NB4 (cell line): ENCODE measurements around the gene KATNB1.

ENCODE experiments used
- DNase-seq: peaks from one replicate; pipeline ENCODE4 v3.0.0; 2010; ENCODE audit warnings: low read depth
- H3K4me3 ChIP-seq: one replicate; pipeline ENCODE4 v1.5.1; 2011; ENCODE audit warnings: mild to moderate bottlenecking, low read depth, low read length, moderate library complexity
- MYC ChIP-seq: IDR thresholded peaks from 2 replicates; pipeline ENCODE4 v1.6.1; 2011; ENCODE audit warnings: low read depth, low read length
- POLR2A ChIP-seq: IDR thresholded peaks from 2 replicates; pipeline ENCODE4 v1.6.1; 2011; ENCODE audit warnings: mild to moderate bottlenecking; ENCODE audit not compliant: insufficient read length; ENCODE audit errors: extremely low read depth
- TF ChIP-seq, protein P1 (sequence below): IDR thresholded peaks from 2 replicates; pipeline ENCODE4 v1.6.1; 2011; ENCODE audit warnings: low read depth, low read length
- TF ChIP-seq, protein P2 (sequence below): IDR thresholded peaks from one replicate; pipeline ENCODE4 v1.5.1; 2012; ENCODE audit warnings: low read depth, low read length

The KATNB1 gene

DNA sequence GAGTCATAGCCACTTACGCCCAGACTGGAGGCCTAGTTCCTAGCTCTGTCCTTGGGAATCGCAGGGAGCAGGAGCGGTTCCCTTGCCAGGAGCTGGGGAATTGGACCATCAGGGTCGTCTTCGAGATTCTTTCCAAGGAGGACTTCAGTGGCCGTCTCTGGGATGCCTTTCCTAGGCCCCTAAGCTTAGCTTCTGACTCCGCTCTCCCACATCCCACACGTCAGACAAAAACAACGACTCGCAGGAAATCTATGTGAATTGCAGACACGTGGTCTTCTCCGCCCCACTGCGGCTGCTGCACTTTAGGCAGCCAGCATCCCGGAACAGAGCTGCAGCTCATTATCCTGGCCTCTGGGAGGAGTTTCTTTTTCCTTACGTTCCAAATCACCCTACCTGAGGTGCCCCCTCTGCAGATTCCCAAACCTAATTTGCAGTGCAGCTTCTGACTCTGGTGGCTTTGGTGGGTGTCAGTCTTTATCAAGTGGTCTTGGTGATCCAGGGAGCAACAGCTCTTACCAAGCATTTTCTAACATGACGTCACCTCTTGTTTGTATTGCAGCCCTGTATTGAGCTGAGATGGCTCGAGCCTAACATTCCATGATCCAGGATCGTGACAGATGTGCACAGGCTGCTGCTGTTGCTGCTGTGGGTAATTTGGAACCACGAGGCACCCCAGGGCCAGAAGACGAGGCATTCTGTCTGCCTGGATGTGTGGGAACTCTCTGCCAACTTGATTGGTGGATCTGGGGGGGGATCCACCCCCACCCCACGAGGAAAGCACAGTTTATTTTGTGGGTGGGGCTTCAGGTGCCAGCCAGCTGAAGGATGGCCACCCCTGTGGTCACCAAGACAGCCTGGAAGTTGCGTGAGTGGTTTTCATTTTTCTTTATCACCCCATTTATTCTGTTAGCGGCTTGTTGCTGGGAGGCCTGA, 1.1 kb downstream of the KATNB1 start:
- TF ChIP-seq, protein P1, sequence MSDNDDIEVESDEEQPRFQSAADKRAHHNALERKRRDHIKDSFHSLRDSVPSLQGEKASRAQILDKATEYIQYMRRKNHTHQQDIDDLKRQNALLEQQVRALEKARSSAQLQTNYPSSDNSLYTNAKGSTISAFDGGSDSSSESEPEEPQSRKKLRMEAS = no peak
- TF ChIP-seq POLR2A (no peak), MYC (no peak)
- TF ChIP-seq, protein P2, sequence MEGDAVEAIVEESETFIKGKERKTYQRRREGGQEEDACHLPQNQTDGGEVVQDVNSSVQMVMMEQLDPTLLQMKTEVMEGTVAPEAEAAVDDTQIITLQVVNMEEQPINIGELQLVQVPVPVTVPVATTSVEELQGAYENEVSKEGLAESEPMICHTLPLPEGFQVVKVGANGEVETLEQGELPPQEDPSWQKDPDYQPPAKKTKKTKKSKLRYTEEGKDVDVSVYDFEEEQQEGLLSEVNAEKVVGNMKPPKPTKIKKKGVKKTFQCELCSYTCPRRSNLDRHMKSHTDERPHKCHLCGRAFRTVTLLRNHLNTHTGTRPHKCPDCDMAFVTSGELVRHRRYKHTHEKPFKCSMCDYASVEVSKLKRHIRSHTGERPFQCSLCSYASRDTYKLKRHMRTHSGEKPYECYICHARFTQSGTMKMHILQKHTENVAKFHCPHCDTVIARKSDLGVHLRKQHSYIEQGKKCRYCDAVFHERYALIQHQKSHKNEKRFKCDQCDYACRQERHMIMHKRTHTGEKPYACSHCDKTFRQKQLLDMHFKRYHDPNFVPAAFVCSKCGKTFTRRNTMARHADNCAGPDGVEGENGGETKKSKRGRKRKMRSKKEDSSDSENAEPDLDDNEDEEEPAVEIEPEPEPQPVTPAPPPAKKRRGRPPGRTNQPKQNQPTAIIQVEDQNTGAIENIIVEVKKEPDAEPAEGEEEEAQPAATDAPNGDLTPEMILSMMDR = no peak
- DNase-seq = no peak
- peak overlapping the region; percentile 87 for H3K4me3 ChIP-seq

DNA sequence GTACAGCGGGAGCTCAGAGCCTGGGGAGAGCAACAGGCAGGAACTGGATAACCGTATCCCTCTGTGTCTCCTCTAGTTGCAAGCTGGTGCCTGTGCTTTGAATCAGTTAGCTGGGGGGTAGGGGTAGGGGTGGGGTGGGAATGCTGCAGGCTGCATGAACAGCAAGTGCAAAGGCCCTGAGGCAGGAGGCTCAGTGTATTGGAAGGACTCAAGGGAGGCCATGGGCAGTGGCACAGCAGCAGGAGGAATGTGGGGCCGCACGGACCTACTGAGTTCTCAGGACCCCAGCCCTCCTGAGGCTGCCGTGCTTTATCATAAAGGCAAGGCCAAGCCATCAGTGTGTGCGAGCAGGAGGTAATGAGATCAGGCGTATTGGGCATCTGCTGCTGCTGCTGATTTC, 3.3 kb downstream of the KATNB1 start:
- no peak overlapping the region for H3K4me3 ChIP-seq
- no peak for DNase-seq
- TF ChIP-seq MYC (no peak), POLR2A (no peak)
- TF ChIP-seq, protein P1 = no peak
- TF ChIP-seq, protein P2 = no peak

DNA sequence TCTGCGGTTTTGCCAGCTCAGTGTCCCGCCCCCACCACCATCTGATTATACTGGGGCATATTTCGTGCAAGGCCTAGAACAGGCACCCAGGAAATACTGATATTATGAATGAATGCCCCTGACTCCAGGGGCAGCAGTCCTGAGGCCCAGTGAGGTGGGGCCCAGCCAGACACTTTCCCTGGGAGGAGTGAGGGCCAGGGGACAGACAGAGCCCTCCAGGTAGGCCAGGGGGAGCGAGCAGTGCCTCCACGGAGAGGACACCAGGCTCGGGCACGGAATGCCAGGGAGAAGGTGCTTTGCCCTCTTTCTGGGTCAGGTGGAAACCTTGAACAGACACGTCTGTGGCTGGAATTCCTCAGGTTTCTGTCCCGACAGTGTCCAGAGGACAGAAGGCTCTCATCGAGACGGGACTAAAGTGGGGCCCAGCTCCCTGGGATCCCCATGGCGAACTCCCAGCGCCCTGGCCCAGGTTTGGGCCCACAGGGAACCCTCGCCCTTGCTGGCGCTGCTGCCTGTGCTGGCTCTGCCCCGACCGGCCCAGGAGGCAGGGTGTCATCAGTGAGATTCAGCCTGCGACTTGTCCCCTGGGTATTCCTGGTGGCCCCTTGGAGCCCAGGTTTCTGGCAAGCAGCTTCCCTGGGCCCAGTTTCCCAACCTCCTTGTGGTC, 4.3 kb downstream of the KATNB1 start:
- TF ChIP-seq, protein P2 = no peak
- TF ChIP-seq MYC (no peak), POLR2A (no peak)
- TF ChIP-seq, protein P1 = no peak
- DNase-seq = no peak
- no peak overlapping the region for H3K4me3 ChIP-seq

DNA sequence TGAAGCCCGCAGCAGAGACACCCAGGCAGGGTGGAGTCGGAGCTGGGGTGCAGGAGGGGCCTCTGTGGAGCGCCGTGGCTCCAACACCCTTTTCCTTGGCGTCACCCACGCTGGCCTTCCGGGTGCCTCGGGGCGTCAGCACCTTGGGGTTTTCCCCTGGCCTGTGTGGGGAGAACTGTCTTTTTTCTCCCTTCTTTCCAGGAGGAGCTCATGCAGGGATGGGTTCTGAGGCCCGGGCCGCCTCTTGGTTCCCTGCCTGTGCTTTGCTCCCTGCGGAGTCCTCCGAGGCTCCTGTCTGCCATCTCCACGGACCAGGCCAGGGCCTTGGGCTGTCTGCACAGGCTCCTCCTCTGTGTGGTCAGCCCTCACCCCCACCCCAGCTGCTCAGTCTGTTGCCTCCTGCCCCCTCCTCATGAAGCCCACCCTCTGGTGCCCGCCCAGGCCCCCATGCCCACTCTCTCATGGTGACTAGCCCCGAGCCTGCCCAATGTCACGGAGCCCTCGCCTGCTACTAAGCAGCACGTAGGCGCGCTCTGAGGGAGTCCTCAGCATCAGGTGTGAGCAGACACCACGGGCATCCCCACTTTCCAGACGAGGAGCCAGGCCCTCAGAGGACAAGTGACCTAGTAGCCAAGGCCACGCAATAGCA, 5.0 kb downstream of the KATNB1 start:
- H3K4me3 ChIP-seq = no peak overlapping the region
- TF ChIP-seq, protein P2 = no peak
- TF ChIP-seq, protein P1 = no peak
- TF ChIP-seq POLR2A (no peak), MYC (no peak)
- no peak for DNase-seq

DNA sequence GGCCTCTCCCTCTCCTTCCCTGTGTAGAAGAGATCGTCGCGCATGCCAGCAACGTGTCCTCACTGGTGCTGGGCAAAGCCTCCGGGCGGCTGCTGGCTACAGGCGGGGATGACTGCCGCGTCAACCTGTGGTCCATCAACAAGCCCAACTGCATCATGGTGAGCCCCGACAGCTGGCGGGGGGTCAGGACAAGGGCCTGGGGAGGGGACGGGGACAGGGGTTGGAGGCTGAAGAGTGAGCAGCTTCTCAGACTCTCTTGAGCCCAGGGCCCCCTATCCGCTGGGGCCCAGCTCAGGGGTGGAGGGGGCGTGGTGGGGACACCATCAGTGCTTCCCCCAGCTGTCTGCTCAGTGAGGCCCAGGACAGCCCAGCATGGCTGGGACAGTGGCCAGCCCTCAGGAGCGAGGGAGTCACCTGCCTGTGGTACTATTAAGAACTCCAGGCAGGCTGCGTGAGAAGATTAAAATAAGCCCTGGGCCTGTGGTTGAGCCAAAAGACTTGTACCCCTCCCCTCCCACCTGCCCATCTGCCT, 6.2 kb downstream of the KATNB1 start:
- no peak for DNase-seq
- TF ChIP-seq, protein P1 = no peak
- no peak for TF ChIP-seq POLR2A
- TF ChIP-seq, protein P2 = no peak
- no peak for TF ChIP-seq MYC
- H3K4me3 ChIP-seq = no peak overlapping the region
